BLaER1 (cell line): Measurements from ENCODE around the gene TSTD1.

Experiments used
- H3K27ac ChIP-seq: shearing (Covaris generic); formaldehyde crosslinking; 2 replicates; pipeline ENCODE4 v1.8.1; 2022
- H3K27me3 ChIP-seq: shearing (Covaris generic); formaldehyde crosslinking; 2 replicates; pipeline ENCODE4 v1.8.1; 2022
- H3K36me3 ChIP-seq: shearing (Covaris generic); formaldehyde crosslinking; 2 replicates; pipeline ENCODE4 v1.8.1; 2022
- H3K4me1 ChIP-seq: shearing (Covaris generic); formaldehyde crosslinking; 2 replicates; pipeline ENCODE4 v1.8.1; 2022
- H3K4me2 ChIP-seq: shearing (Covaris generic); formaldehyde crosslinking; 2 replicates; pipeline ENCODE4 v1.8.1; 2022
- H3K4me3 ChIP-seq: shearing (Covaris generic); formaldehyde crosslinking; 2 replicates; pipeline ENCODE4 v1.8.1; 2022
- H3K9ac ChIP-seq: shearing (Covaris generic); formaldehyde crosslinking; 2 replicates; pipeline ENCODE4 v1.8.1; 2022
- H3K9me3 ChIP-seq: shearing (Covaris generic); formaldehyde crosslinking; 2 replicates; pipeline ENCODE4 v1.8.1; 2022
- H4K20me1 ChIP-seq: shearing (Covaris generic); formaldehyde crosslinking; 2 replicates; pipeline ENCODE4 v1.8.1; 2022
- Cebpa-rat ChIP-seq: shearing (Covaris generic); IDR thresholded peaks from 2 replicates; pipeline ENCODE4 v1.8.1; 2022

The TSTD1 gene

GRCh38 chr1:161012420-161012819 is 26.3 kb downstream of the TSTD1 start:
- Histone ChIP-seq H3K27me3 (no peaks in the 10 kb centered on the region), H3K9me3 (no peaks in the 10 kb centered on the region), H3K27ac (0 out of 2 replicates have a peak overlapping the region, but pooled peaks have one; percentile 83), H4K20me1 (peaks cover 29% of the 10 kb centered on the region; the same call in 1 of the 2 replicates), H3K36me3 (peaks cover 19% of the 10 kb centered on the region; the same call in 1 of the 2 replicates), H3K4me3 (no peak overlapping the region), H3K4me2 (peak overlapping the region; percentile 89; the same call in 1 of the 2 replicates), H3K9ac (no peak overlapping the region), H3K4me1 (peaks cover 23% of the 10 kb centered on the region)
- TF ChIP-seq Cebpa-rat: no peak

- H4K20me1 ChIP-seq: peaks cover 36% of the 10 kb centered on the region
- peaks cover 32% of the 10 kb centered on the region; the same call in 1 of the 2 replicates for H3K36me3 ChIP-seq
- H3K4me1 ChIP-seq: peaks cover 23% of the 10 kb centered on the region
- no peaks in the 10 kb centered on the region for H3K27me3 ChIP-seq
- H3K27ac ChIP-seq: no peak overlapping the region
- no peak overlapping the region for H3K4me3 ChIP-seq
- no peak for TF ChIP-seq Cebpa-rat
- H3K9ac ChIP-seq: no peak overlapping the region
- H3K9me3 ChIP-seq: no peaks in the 10 kb centered on the region
- no peak overlapping the region for H3K4me2 ChIP-seq
These were observed 29.1 kb downstream of the TSTD1 start for GRCh38 chr1:161009602-161010211.

GRCh38 chr1:161008869-161009510 is 29.8 kb downstream of the TSTD1 start:
- Histone ChIP-seq H3K4me1 (peaks cover 16% of the 10 kb centered on the region), H3K4me3 (no peak overlapping the region), H3K9ac (no peak overlapping the region), H3K4me2 (no peak overlapping the region), H4K20me1 (peaks cover 36% of the 10 kb centered on the region), H3K27ac (no peak overlapping the region), H3K9me3 (no peaks in the 10 kb centered on the region), H3K36me3 (peaks cover 32% of the 10 kb centered on the region; the same call in 1 of the 2 replicates), H3K27me3 (no peaks in the 10 kb centered on the region)
- no peak for TF ChIP-seq Cebpa-rat

- Histone ChIP-seq H4K20me1 (peaks cover 37% of the 10 kb centered on the region), H3K27me3 (no peaks in the 10 kb centered on the region), H3K4me2 (no peak overlapping the region)
These were observed 31.4 kb downstream of the TSTD1 start for GRCh38 chr1:161007369-161007768.

GRCh38 chr1:161006563-161006962 is 32.2 kb downstream of the TSTD1 start:
- Histone ChIP-seq H3K9ac (no peak overlapping the region), H3K27me3 (no peaks in the 10 kb centered on the region), H3K4me3 (no peak overlapping the region), H3K36me3 (peaks cover 35% of the 10 kb centered on the region), H3K27ac (no peak overlapping the region), H3K4me1 (no peaks in the 10 kb centered on the region), H3K4me2 (no peak overlapping the region), H3K9me3 (no peaks in the 10 kb centered on the region), H4K20me1 (peaks cover 45% of the 10 kb centered on the region)
- no peak for TF ChIP-seq Cebpa-rat

More at GRCh38 chr1:161007369-161007768, 31.4 kb downstream of the TSTD1 start:
- no peak overlapping the region for H3K27ac ChIP-seq
- no peaks in the 10 kb centered on the region for H3K4me1 ChIP-seq
- H3K4me3 ChIP-seq: no peak overlapping the region
- no peak for TF ChIP-seq Cebpa-rat
- no peaks in the 10 kb centered on the region for H3K9me3 ChIP-seq
- H3K9ac ChIP-seq: no peak overlapping the region
- H3K36me3 ChIP-seq: peaks cover 32% of the 10 kb centered on the region; the same call in 1 of the 2 replicates

GRCh38 chr1:161001525-161001924 is 37.2 kb downstream of the TSTD1 start:
- Histone ChIP-seq H3K9ac (no peak overlapping the region), H3K4me3 (no peak overlapping the region), H3K4me2 (no peak overlapping the region), H3K27ac (no peak overlapping the region), H3K9me3 (no peaks in the 10 kb centered on the region), H3K4me1 (no peaks in the 10 kb centered on the region), H3K36me3 (peaks cover 51% of the 10 kb centered on the region), H4K20me1 (peaks cover 22% of the 10 kb centered on the region), H3K27me3 (no peaks in the 10 kb centered on the region)
- no peak for TF ChIP-seq Cebpa-rat

GRCh38 chr1:161000736-161001480 is 37.9 kb downstream of the TSTD1 start:
- Histone ChIP-seq H3K4me3 (no peak overlapping the region), H3K27me3 (no peaks in the 10 kb centered on the region), H3K36me3 (peaks cover 51% of the 10 kb centered on the region), H3K9me3 (no peaks in the 10 kb centered on the region), H3K4me2 (no peak overlapping the region), H3K9ac (no peak overlapping the region), H3K27ac (no peak overlapping the region), H3K4me1 (no peaks in the 10 kb centered on the region), H4K20me1 (peaks cover 19% of the 10 kb centered on the region; the same call in 1 of the 2 replicates)
- TF ChIP-seq Cebpa-rat: no peak

- no peak overlapping the region for H3K4me2 ChIP-seq
- H3K4me1 ChIP-seq: no peaks in the 10 kb centered on the region
- peaks cover 19% of the 10 kb centered on the region; the same call in 1 of the 2 replicates for H4K20me1 ChIP-seq
- no peak overlapping the region for H3K9ac ChIP-seq
- no peak overlapping the region for H3K27ac ChIP-seq
- no peaks in the 10 kb centered on the region for H3K9me3 ChIP-seq
- no peak overlapping the region for H3K4me3 ChIP-seq
- no peaks in the 10 kb centered on the region for H3K27me3 ChIP-seq
- no peak for TF ChIP-seq Cebpa-rat
- H3K36me3 ChIP-seq: peaks cover 48% of the 10 kb centered on the region
These were observed 39.4 kb downstream of the TSTD1 start for GRCh38 chr1:160999376-160999775.

GRCh38 chr1:160997323-160998038 is 41.3 kb downstream of the TSTD1 start:
- Histone ChIP-seq H3K4me1 (no peaks in the 10 kb centered on the region), H3K27me3 (no peaks in the 10 kb centered on the region), H3K27ac (no peak overlapping the region), H3K36me3 (peaks cover 48% of the 10 kb centered on the region), H3K4me2 (no peak overlapping the region), H3K9me3 (no peaks in the 10 kb centered on the region), H3K4me3 (no peak overlapping the region), H3K9ac (no peak overlapping the region), H4K20me1 (peaks cover 19% of the 10 kb centered on the region; the same call in 1 of the 2 replicates)
- no peak for TF ChIP-seq Cebpa-rat
